ENCODE results near the gene UBP1. TPM values are rescaled to one million over a fixed set of nuclear protein-coding genes. Genes with fewer than 3 reads are reported as not detected.

The UBP1 gene
- total and polyA plus RNA-seq, 9 of the 15 experiments (the other 6 are each of a cell fraction or from before 2014, with no cell fraction given), result 13.6 to 143 (median 79.6) TPM

DNA sequence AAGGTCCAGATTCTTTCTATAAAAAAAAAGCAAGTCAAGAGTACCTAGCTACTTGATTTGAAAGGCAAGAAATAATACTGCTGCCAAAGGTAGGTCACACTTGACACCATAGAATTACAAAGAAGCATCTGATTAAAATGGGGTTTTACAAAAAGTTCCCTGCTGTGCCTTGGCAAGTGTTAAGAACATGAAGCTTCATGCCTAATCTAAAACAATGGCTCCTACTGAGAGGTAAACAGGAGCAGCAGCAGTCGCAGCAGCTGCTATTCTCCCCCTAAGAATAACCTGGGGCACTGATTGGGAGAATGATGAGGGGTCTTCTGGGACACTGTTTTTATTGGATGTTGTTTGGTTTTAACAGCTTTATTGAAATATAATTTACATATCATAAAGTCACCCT is 14.1 kb downstream of the UBP1 start:
- H3K27me3 ChIP-seq (ENCODE audit: control insufficient read depth in 2 of 2, insufficient read depth in 2 of 2, low read length in 2 of 2), result no peaks in the 10 kb centered on the region
- no TSS peak for BruUV-seq (replicated peaks)
- H3K4me3 ChIP-seq, result no peak overlapping the region
- in situ Hi-C loops (cut with MboI) (no loop called here), intact Hi-C loops (cut with micrococcal nuclease) (no loop called here)
- ChIA-PET POLR2A (interaction anchor here (0.9 to 6.9 kb wide), 3 partner anchors 9 to 13 kb away, joined by 4 to 94 read pairs (median 4); partner anchors contain the start of gene UBP1), CTCF (ENCODE audit: low intra/inter-chr PET ratio) (no interaction called here)
- TF ChIP-seq CREB1 (IDR thresholded peaks at IDR 0.05), result no peak
- no peak for TF ChIP-seq CREB1 (CRISPR knock-in tag; IDR thresholded peaks at IDR 0.05)
- TF ChIP-seq ASH1L (IDR thresholded peaks at IDR 0.05; ENCODE audit: borderline replicate concordance, low read depth, partially characterized antibody), result no peak
- no peak for TF ChIP-seq POLR2A (conservative IDR thresholded peaks at IDR 0.05)
- TF ChIP-seq POU5F1 (IDR thresholded peaks at IDR 0.05; ENCODE audit: borderline replicate concordance, low read depth, low read length, partially characterized antibody), result no peak
- TF ChIP-seq NR4A1 (CRISPR knock-in tag; IDR thresholded peaks at IDR 0.05), result no peak
- TF ChIP-seq NR4A1 (tag; IDR thresholded peaks at IDR 0.05), result no peak
- TF ChIP-seq ZC3H8 (IDR thresholded peaks at IDR 0.05), result no peak
- TF ChIP-seq TRIM24 (IDR thresholded peaks at IDR 0.05), result no peak
- TF ChIP-seq BDP1 (IDR thresholded peaks at IDR 0.05; ENCODE audit: insufficient read depth, insufficient read length), result no peak
- no peak for TF ChIP-seq ZNF311 (CRISPR knock-in tag; IDR thresholded peaks at IDR 0.05)
- TF ChIP-seq FIP1L1 (IDR thresholded peaks at IDR 0.05; ENCODE audit: low read depth, low read length, poor library complexity, severe bottlenecking), result no peak
- TF ChIP-seq, protein P1, sequence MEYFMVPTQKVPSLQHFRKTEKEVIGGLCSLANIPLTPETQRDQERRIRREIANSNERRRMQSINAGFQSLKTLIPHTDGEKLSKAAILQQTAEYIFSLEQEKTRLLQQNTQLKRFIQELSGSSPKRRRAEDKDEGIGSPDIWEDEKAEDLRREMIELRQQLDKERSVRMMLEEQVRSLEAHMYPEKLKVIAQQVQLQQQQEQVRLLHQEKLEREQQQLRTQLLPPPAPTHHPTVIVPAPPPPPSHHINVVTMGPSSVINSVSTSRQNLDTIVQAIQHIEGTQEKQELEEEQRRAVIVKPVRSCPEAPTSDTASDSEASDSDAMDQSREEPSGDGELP (CRISPR knock-in tag; IDR thresholded peaks at IDR 0.05; ENCODE audit: borderline replicate concordance), result no peak
- TF ChIP-seq ZNF407 (IDR thresholded peaks at IDR 0.05; ENCODE audit: low read depth), result no peak
- peaks cover 84% of the 10 kb centered on the region for H3K79me2 ChIP-seq (ENCODE audit: control insufficient read depth, insufficient read depth, low read length)
- peaks cover 3 to 15% of the 10 kb centered on the region in 2 experiments; a peak in 3 of 5 replicates for H3K4me1 ChIP-seq (replicated peaks in 1 of 2; ENCODE audit: control insufficient read depth in 2 of 2, insufficient read depth in 2 of 2, low read length in 2 of 2)
- no peak overlapping the region for H2AFZ ChIP-seq (ENCODE audit: low read depth, low read length)
- H3K4me2 ChIP-seq (ENCODE audit: insufficient read depth, low read length), result no peak overlapping the region
- peaks cover 44% of the 10 kb centered on the region; the same call in 2 of the 3 replicates for H3K36me3 ChIP-seq (ENCODE audit: control insufficient read depth, insufficient read depth, low read length)
- ATAC-seq (no peak), FAIRE-seq (no peak), DNase-seq (ENCODE audit: extremely low read depth in 1 of 4, low spot score in 3 of 4) (no peak)
- H3K9me1 ChIP-seq (ENCODE audit: control insufficient read depth, insufficient read depth, low read length), result no peaks in the 10 kb centered on the region
- 72% methylated on average over 1 of the region's 1 CpG for WGBS (ENCODE audit: insufficient coverage, low coverage, missing lambda C conversion rate)
- no peaks in the 10 kb centered on the region for H3K9me3 ChIP-seq (replicated peaks; ENCODE audit: control insufficient read depth, insufficient read depth, low read depth, low read length)
- no peak overlapping the region for H3K27ac ChIP-seq (ENCODE audit: extremely low read depth, low read depth, low read length)
- H4K20me1 ChIP-seq (replicated peaks; ENCODE audit: control insufficient read depth, insufficient read depth, low read length), result peaks cover 13% of the 10 kb centered on the region; the same call in 1 of the 2 replicates
- no peak overlapping the region for H3K9ac ChIP-seq (ENCODE audit: insufficient read depth in 1 of 2, low read depth in 2 of 2, low read length in 2 of 2)
